Endothelial cell of umbilical vein (primary cell): Measurements from ENCODE around the gene PYGO2. TPM values are rescaled to one million over a fixed set of nuclear protein-coding genes. Genes with fewer than 3 reads are reported as not detected.

Experiments
- BruUV-seq: library from RNA; stranded (reverse); fragments of 400-500 nt; replicated peaks from 2 replicates; lab custom pipeline; 2021; lab: Mats Ljungman, UMichigan
- CTCF ChIA-PET: fragments of 300-600, 350-600 bp; sonication (Branson Sonifier 250); formaldehyde crosslinking; loops from one replicate; lab custom pipeline; 2021; ENCODE audit warnings: antibody characterized with exemption, inconsistent platforms; lab: Charles Lee
- POLR2A ChIA-PET: fragments of 300-600, 350-600 bp; sonication (Branson Sonifier 250); formaldehyde crosslinking; loops from one replicate; lab custom pipeline; 2021; ENCODE audit warnings: antibody characterized with exemption, inconsistent platforms; lab: Charles Lee
- DNase-seq: peaks from one replicate; pipeline ENCODE4 v3.0.0-alpha.2; 2011; ENCODE audit warnings: low read depth, low spot score
- FAIRE-seq: peaks from 2 replicates; lab custom pipeline; 2011; peaks lifted over from hg19 to GRCh38; lab: Jason Lieb, UNC
- H2AFZ ChIP-seq: 2 replicates; pipeline ENCODE4 v1.6.0; 2012; ENCODE audit warnings: low read depth, low read length, control low read depth, inconsistent platforms
- H3K27ac ChIP-seq: 2 replicates; pipeline ENCODE4 v1.5.1; 2011; ENCODE audit warnings: low read depth, mild to moderate bottlenecking, control low read depth, low read length, moderate library complexity; ENCODE audit not compliant: insufficient read depth
- H3K27me3 ChIP-seq, 2 experiments: 2 replicates each; pipeline versions ENCODE4 v1.6.0 to v1.6.1; 2011; ENCODE audit warnings: low read length in 2 of 2, mixed read lengths in 1 of 2; ENCODE audit not compliant: control insufficient read depth in 2 of 2, insufficient read depth in 2 of 2
- H3K36me3 ChIP-seq, 2 experiments: 2 replicates in 1 of 2; 3 replicates in 1 of 2; pipeline ENCODE4 v1.5.1; 2011; ENCODE audit warnings: low read length in 2 of 2, mild to moderate bottlenecking in 1 of 2, moderate library complexity in 1 of 2; ENCODE audit not compliant: control insufficient read depth in 2 of 2, insufficient read depth in 2 of 2; ENCODE audit errors: extremely low read depth in 1 of 2
- H3K4me1 ChIP-seq: 3 replicates; pipeline ENCODE4 v1.5.1; 2011; ENCODE audit warnings: mild to moderate bottlenecking, low read length; ENCODE audit not compliant: control insufficient read depth, insufficient read depth; ENCODE audit errors: extremely low read depth
- H3K4me2 ChIP-seq: 2 replicates; pipeline ENCODE4 v1.6.1; 2011; ENCODE audit warnings: low read length, control low read depth, mixed read lengths; ENCODE audit not compliant: insufficient read depth
- H3K4me3 ChIP-seq, 3 experiments: fragments of 200-600 bp in 1 of 3; sonication (generic), shearing (Covaris generic) in 1 of 3; replicated peaks in 1 of 3; 2 replicates each; pipeline ENCODE4 v1.5.1; 2011 to 2016; ENCODE audit warnings: control low read depth in 3 of 3, low read length in 3 of 3, mild to moderate bottlenecking in 2 of 3, inconsistent platforms in 1 of 3, low read depth in 1 of 3, moderate library complexity in 1 of 3; ENCODE audit not compliant: insufficient read depth in 1 of 3
- H3K79me2 ChIP-seq: 2 replicates; pipeline ENCODE4 v1.6.0; 2012; ENCODE audit warnings: low read length, inconsistent platforms; ENCODE audit not compliant: control insufficient read depth, insufficient read depth
- H3K9ac ChIP-seq: replicated peaks from 2 replicates; pipeline ENCODE3; 2011; ENCODE audit warnings: low read length, control low read depth; ENCODE audit not compliant: insufficient read depth; ENCODE audit errors: extremely low read depth
- H3K9me1 ChIP-seq: replicated peaks from 3 replicates; pipeline ENCODE4 v1.6.0; 2011; ENCODE audit warnings: mild to moderate bottlenecking, low read length; ENCODE audit not compliant: control insufficient read depth, insufficient read depth; ENCODE audit errors: extremely low read depth
- H3K9me3 ChIP-seq: replicated peaks from 2 replicates; pipeline ENCODE4 v1.5.1; 2012; ENCODE audit warnings: low read length, inconsistent platforms; ENCODE audit not compliant: control insufficient read depth, insufficient read depth
- H4K20me1 ChIP-seq: replicated peaks from 2 replicates; pipeline ENCODE3; 2011; ENCODE audit warnings: mild to moderate bottlenecking, low read length; ENCODE audit not compliant: control insufficient read depth, insufficient read depth; ENCODE audit errors: extremely low read depth
- CTCF ChIP-seq, 2 donors: IDR thresholded peaks; 1 replicate in 1 of 2; 2 replicates in 1 of 2; pipeline ENCODE4 v1.5.1; 2011; ENCODE audit warnings: low read length in 2 of 2, mild to moderate bottlenecking in 2 of 2, moderate library complexity in 2 of 2, control low read depth in 1 of 2, inconsistent platforms in 1 of 2, low read depth in 1 of 2; ENCODE audit not compliant: insufficient read depth in 1 of 2; ENCODE audit errors: extremely low read depth in 1 of 2
- EZH2 ChIP-seq: IDR thresholded peaks from 2 replicates; pipeline ENCODE4 v1.6.1; 2012; ENCODE audit warnings: borderline replicate concordance, low read depth, mild to moderate bottlenecking, moderate library complexity, low read length, inconsistent platforms; ENCODE audit not compliant: severe bottlenecking
- FOS ChIP-seq: IDR thresholded peaks from 2 replicates; pipeline ENCODE4 v1.6.1; 2011; ENCODE audit warnings: mild to moderate bottlenecking, low read length, moderate library complexity, borderline replicate concordance; ENCODE audit not compliant: insufficient read depth
- GATA2 ChIP-seq: IDR thresholded peaks from 2 replicates; pipeline ENCODE4 v1.7.0; 2011; ENCODE audit warnings: low read depth, mild to moderate bottlenecking, moderate library complexity, mixed read lengths, low read length; ENCODE audit not compliant: insufficient read length, insufficient read depth
- JUN ChIP-seq: IDR thresholded peaks from 2 replicates; pipeline ENCODE4 v1.6.1; 2011; ENCODE audit warnings: borderline replicate concordance, low read depth; ENCODE audit not compliant: insufficient read length, insufficient read depth
- MYC ChIP-seq: IDR thresholded peaks from one replicate; pipeline ENCODE4 v1.6.1; 2011; ENCODE audit warnings: mild to moderate bottlenecking, low read depth, low read length
- POLR2A ChIP-seq: IDR thresholded peaks from 2 replicates; pipeline ENCODE4 v1.6.1; 2012; ENCODE audit warnings: low read depth, mild to moderate bottlenecking, control low read depth, low read length
- POLR2AphosphoS5 ChIP-seq: IDR thresholded peaks from 2 replicates; pipeline ENCODE4 v1.6.1; 2012; ENCODE audit warnings: low read depth, mild to moderate bottlenecking, control low read depth, low read length, moderate library complexity; ENCODE audit not compliant: insufficient read depth
- dilution Hi-C: fragments of 300-500 bp; cut with MboI; formaldehyde crosslinking; loops from one replicate; pipeline ENCODE4 v1.15.0; 2019; ENCODE audit warnings: low sequenced_read_pairs; ENCODE audit not compliant: extremely low pct_ligation_motif_present
- intact Hi-C: fragments of 100-400 bp; cut with micrococcal nuclease; formaldehyde crosslinking; loops from one replicate; pipeline ENCODE4 v1.10.0; 2022
- polyA plus RNA-seq, 4 experiments: library from polyadenylated mRNA; depleted of rRNA in 3 of 4; stranded (reverse) in 3 of 4; unstranded in 1 of 4; fragments of >200 nt; gene quantifications; 2 replicates each; pipeline versions ENCODE4 v1.2.1 to v1.2.3, GENCODE V29; 2011 to 2012; ENCODE audit warnings: missing spikeins in 1 of 4
- total RNA-seq: library from RNA; stranded (reverse); gene quantifications from 2 replicates; pipeline ENCODE4 v1.2.3, GENCODE V29; 2021
- TF ChIP-seq, protein P1 (sequence below): IDR thresholded peaks from 2 replicates; pipeline ENCODE4 v1.6.1; 2011; ENCODE audit not compliant: insufficient read depth, insufficient read length

PYGO2 gene
- total and polyA plus RNA-seq, 2 donors (not counting 3 experiments of a cell fraction or from before 2014, with no cell fraction given) = 19.3 to 21.5 TPM

- DNase-seq (no peak), FAIRE-seq (no peak)
- no peaks in the 10 kb centered on the region for H3K36me3 ChIP-seq
- no peak for TF ChIP-seq JUN
- no peak for TF ChIP-seq EZH2
- TF ChIP-seq POLR2AphosphoS5 = no peak
- TF ChIP-seq POLR2A = no peak
- intact Hi-C loops = loop anchor here (5.0 kb wide), 1 partner anchor 331 kb away; no protein-coding TSS in a partner anchor
- H3K9me3 ChIP-seq = no peaks in the 10 kb centered on the region
- H3K4me3 ChIP-seq = no peak overlapping the region
- H3K79me2 ChIP-seq = peaks cover 4% of the 10 kb centered on the region
- peaks cover 15% of the 10 kb centered on the region for H3K4me1 ChIP-seq
- no peak overlapping the region for H3K27ac ChIP-seq
- ChIA-PET POLR2A (interaction anchor here (1.0 to 1.4 kb wide), 2 partner anchors 37 to 63 kb away, joined by 3 read pairs; partner anchors contain the start of gene PYGO2), CTCF (interaction anchor here (0.8 to 6.5 kb wide), 23 partner anchors 8 to 439 kb away, joined by 3 to 87 read pairs (median 6); partner anchors contain the start of genes ADAM15, CKS1B, FLAD1 and PBXIP1)
- no peaks in the 10 kb centered on the region for H3K27me3 ChIP-seq
- BruUV-seq = no TSS peak
- dilution Hi-C loops = no loop called here
- H3K9ac ChIP-seq = no peak overlapping the region
- no peak overlapping the region for H2AFZ ChIP-seq
- H3K4me2 ChIP-seq = no peak overlapping the region
- H4K20me1 ChIP-seq = no peaks in the 10 kb centered on the region
- no peaks in the 10 kb centered on the region for H3K9me1 ChIP-seq
Measured at GRCh38 chr1:154998201-154998780, 36.7 kb upstream of the PYGO2 start.

DNA sequence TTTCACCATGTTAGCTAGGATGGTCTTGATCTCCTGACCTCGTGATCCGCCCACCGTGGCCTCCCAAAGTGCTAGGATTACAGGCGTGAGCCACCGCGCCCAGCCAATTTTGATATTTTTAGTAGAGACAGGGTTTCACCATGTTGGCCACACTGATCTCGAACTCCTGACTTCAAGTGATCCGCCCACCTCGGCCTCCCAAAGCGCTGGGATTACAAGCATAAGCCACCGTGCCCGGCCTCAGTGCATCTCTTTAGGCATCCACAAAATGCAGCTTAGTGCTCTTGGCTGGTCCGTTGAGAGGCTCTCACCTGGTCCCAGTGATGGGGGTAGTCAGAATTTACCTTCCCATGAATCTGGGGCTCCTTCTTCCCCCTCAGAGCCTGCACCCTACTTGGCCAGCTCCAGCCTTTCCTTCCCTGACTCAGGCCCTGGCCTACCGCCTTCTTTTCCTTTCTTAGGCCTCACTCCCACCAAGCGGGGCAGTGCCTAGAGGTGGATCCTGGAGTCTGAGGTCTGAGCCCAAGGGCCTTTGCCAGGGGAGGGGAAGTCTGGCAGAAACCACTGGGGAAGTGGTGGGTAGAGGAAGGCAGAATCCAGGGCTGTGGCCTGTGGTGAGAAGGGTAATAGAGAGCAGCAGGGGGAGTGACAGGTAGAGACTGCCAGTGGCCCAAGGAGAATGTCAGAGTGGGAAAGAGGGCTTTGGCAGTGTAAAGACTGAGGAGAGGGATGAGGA is 35.6 kb upstream of the PYGO2 start:
- H3K4me3 ChIP-seq = no peak overlapping the region
- no peaks in the 10 kb centered on the region for H3K9me1 ChIP-seq
- no TSS peak for BruUV-seq
- H3K27ac ChIP-seq = no peak overlapping the region
- H3K4me2 ChIP-seq = no peak overlapping the region
- no peaks in the 10 kb centered on the region for H3K36me3 ChIP-seq
- ChIA-PET CTCF (interaction anchor here (0.8 to 4.7 kb wide), 14 partner anchors 19 to 438 kb away, joined by 3 to 65 read pairs (median 6); partner anchors contain the start of genes PBXIP1, PYGO2 and SHC1), POLR2A (interaction anchor here (0.8 to 1.2 kb wide), 2 partner anchors 20 to 23 kb away, joined by 3 read pairs; no protein-coding TSS in a partner anchor)
- H4K20me1 ChIP-seq = no peaks in the 10 kb centered on the region
- no peak for DNase-seq
- intact Hi-C loops (loop anchor here (5.0 kb wide), 1 partner anchor 330 kb away; no protein-coding TSS in a partner anchor), dilution Hi-C loops (no loop called here)
- no peak for FAIRE-seq
- peaks cover 15% of the 10 kb centered on the region for H3K4me1 ChIP-seq
- TF ChIP-seq FOS = no peak
- TF ChIP-seq POLR2A = no peak
- TF ChIP-seq, protein P1, sequence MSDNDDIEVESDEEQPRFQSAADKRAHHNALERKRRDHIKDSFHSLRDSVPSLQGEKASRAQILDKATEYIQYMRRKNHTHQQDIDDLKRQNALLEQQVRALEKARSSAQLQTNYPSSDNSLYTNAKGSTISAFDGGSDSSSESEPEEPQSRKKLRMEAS = no peak
- TF ChIP-seq CTCF (IDR thresholded peaks at IDR 0.05; ENCODE audit: extremely low read depth in 1 of 2, insufficient read depth in 1 of 2, low read depth in 1 of 2, low read length in 2 of 2) = no peak
- no peak for TF ChIP-seq GATA2
- TF ChIP-seq EZH2 = no peak
- TF ChIP-seq POLR2AphosphoS5 = no peak
- TF ChIP-seq MYC = no peak
- TF ChIP-seq JUN = no peak
- no peak overlapping the region for H3K9ac ChIP-seq
- H3K9me3 ChIP-seq = no peaks in the 10 kb centered on the region
- H2AFZ ChIP-seq = no peak overlapping the region
- H3K79me2 ChIP-seq = no peaks in the 10 kb centered on the region
- H3K27me3 ChIP-seq = no peaks in the 10 kb centered on the region
